A673 (cell line): ENCODE measurements around the gene TYRO3.
"Not testable (repeated sequence)": the region's sequence is repeated elsewhere in the genome, so short reads cannot be mapped to it uniquely, and the experiment has no call there.

Source experiments
- CTCF ChIP-seq: fragments of 300-800, 200-600 bp; sonication (generic); conservative IDR thresholded peaks from 2 replicates; pipeline ENCODE4 v1.5.1; 2017; ENCODE audit warnings: low read depth, mild to moderate bottlenecking, antibody characterized with exemption, low read length, moderate library complexity, mixed read lengths
- EZH2 ChIP-seq: fragments of 200-600 bp; sonication (generic); IDR thresholded peaks from 2 replicates; pipeline ENCODE4 v1.6.1; 2017; ENCODE audit warnings: borderline replicate concordance, low read depth, mild to moderate bottlenecking, mixed read lengths, antibody characterized with exemption, low read length; ENCODE audit not compliant: poor library complexity, severe bottlenecking

DNA sequence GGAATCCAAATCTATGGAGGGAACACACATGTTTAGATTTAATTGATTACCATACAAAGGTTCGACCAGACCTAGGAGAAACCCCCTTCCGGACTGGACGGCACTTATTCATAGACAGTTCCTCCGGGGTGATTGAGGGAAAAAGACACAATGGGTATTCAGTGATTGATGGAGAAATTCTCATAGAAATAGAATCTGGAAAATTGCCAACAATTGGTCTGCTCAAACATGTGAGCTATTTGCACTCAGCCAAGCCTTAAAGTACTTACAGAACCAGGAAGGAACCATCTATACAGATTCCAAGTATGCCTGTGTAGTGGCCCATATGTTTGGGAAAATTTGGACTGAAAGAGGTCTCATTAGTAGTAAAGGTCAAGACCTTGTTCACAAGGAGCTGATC is 30.0 kb downstream of the TYRO3 start:
- TF ChIP-seq CTCF, EZH2: not testable (repeated sequence)
